Esophagus muscularis mucosa (tissue), 3 donors: ENCODE results near the gene NR2F1.

Source experiments
- EP300 ChIP-seq: sonication (generic); formaldehyde crosslinking; IDR thresholded peaks from one replicate; pipeline ENCODE4 v1.6.1; 2017; ENCODE audit warnings: antibody characterized with exemption
- TF ChIP-seq, protein P1 (sequence below), 3 experiments: fragments of 200-600 bp in 2 of 3; fragments of 450-650 bp in 1 of 3; sonication (generic) in 2 of 3; IDR thresholded peaks; one replicate each; pipeline ENCODE4 v1.5.1; 2017 to 2019; ENCODE audit warnings: antibody characterized with exemption in 3 of 3, mild to moderate bottlenecking in 2 of 3, moderate library complexity in 1 of 3

DNA sequence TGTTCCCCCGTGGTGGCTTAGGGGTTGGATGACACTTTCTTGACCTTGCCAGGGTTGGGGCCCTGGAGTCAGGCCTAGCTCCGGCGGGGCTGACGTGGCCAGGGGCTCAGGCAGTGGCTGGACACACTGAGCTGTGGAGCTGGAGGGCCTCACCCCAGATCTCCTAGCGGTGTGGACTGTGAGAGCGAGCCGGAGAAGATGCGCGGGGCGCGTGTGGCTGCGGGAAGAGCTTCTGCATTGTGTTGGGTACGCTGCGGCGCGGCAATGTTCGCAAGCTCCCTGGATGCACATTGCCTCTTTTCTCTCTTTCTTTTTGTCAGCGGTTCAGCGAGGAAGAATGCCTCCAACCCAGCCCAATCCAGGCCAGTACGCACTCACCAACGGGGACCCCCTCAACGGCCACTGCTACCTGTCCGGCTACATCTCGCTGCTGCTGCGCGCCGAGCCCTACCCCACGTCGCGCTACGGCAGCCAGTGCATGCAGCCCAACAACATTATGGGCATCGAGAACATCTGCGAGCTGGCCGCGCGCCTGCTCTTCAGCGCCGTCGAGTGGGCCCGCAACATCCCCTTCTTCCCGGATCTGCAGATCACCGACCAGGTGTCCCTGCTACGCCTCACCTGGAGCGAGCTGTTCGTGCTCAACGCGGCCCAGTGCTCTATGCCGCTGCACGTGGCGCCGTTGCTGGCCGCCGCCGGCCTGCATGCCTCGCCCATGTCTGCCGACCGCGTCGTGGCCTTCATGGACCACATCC is 4.8 kb downstream of the NR2F1 start:
- TF ChIP-seq, protein P1, sequence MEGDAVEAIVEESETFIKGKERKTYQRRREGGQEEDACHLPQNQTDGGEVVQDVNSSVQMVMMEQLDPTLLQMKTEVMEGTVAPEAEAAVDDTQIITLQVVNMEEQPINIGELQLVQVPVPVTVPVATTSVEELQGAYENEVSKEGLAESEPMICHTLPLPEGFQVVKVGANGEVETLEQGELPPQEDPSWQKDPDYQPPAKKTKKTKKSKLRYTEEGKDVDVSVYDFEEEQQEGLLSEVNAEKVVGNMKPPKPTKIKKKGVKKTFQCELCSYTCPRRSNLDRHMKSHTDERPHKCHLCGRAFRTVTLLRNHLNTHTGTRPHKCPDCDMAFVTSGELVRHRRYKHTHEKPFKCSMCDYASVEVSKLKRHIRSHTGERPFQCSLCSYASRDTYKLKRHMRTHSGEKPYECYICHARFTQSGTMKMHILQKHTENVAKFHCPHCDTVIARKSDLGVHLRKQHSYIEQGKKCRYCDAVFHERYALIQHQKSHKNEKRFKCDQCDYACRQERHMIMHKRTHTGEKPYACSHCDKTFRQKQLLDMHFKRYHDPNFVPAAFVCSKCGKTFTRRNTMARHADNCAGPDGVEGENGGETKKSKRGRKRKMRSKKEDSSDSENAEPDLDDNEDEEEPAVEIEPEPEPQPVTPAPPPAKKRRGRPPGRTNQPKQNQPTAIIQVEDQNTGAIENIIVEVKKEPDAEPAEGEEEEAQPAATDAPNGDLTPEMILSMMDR (IDR thresholded peaks at IDR 0.05) = no peak
- no peak for TF ChIP-seq EP300
